ENCODE results near the gene RAB44.

RAB44 gene

GRCh38 chr6:36662827-36663256, 34.8 kb upstream of the RAB44 start:
- no peak for DNase-seq (ENCODE audit: extremely low read depth, low read depth)
- TF ChIP-seq CTCF (IDR thresholded peaks at IDR 0.05; ENCODE audit: low read depth, low read length): no peak

GRCh38 chr6:36663504-36664446, 33.9 kb upstream of the RAB44 start:
- DNase-seq (ENCODE audit: extremely low read depth, low read depth): no peak
- no peak for TF ChIP-seq CTCF (IDR thresholded peaks at IDR 0.05; ENCODE audit: low read depth, low read length)

- TF ChIP-seq CTCF (IDR thresholded peaks at IDR 0.05; ENCODE audit: low read depth, low read length): no peak
- DNase-seq (ENCODE audit: extremely low read depth, low read depth): no peak
Observed at GRCh38 chr6:36665180-36665579, 32.4 kb upstream of the RAB44 start.

- no peak for TF ChIP-seq CTCF (IDR thresholded peaks at IDR 0.05; ENCODE audit: low read depth, low read length)
- no peak for DNase-seq (ENCODE audit: extremely low read depth, low read depth)
Observed at GRCh38 chr6:36666287-36666686, 31.3 kb upstream of the RAB44 start.

GRCh38 chr6:36666826-36667591, 30.6 kb upstream of the RAB44 start:
- TF ChIP-seq CTCF (IDR thresholded peaks at IDR 0.05; ENCODE audit: low read depth, low read length): no peak
- peak; percentile 90 for DNase-seq (ENCODE audit: extremely low read depth, low read depth)

GRCh38 chr6:36668591-36668990, 29.0 kb upstream of the RAB44 start:
- DNase-seq (ENCODE audit: extremely low read depth, low read depth): no peak
- TF ChIP-seq CTCF (IDR thresholded peaks at IDR 0.05; ENCODE audit: low read depth, low read length): no peak

GRCh38 chr6:36669002-36669401, 28.6 kb upstream of the RAB44 start:
- DNase-seq (ENCODE audit: extremely low read depth, low read depth): no peak
- TF ChIP-seq CTCF (IDR thresholded peaks at IDR 0.05; ENCODE audit: low read depth, low read length): no peak
